Measurements from ENCODE around the gene NFIB.

- TF ChIP-seq NFRKB (IDR thresholded peaks at IDR 0.05), result no peak
- no peak for TF ChIP-seq L3MBTL2 (conservative IDR thresholded peaks at IDR 0.05)
- TF ChIP-seq SUZ12 (IDR thresholded peaks at IDR 0.05), result no peak
- TF ChIP-seq BHLHE40 (IDR thresholded peaks at IDR 0.05; ENCODE audit: borderline replicate concordance), result no peak
Measured at GRCh38 chr9:14311171-14311949, 2.6 kb downstream of the NFIB start.

Measured in HEK293T (cell line).